Glutamatergic neuron (in vitro differentiated cells): ENCODE measurements around the gene CD2AP. TPM values are rescaled to one million over a fixed set of nuclear protein-coding genes. Genes with fewer than 3 reads are reported as not detected.
"Not testable (repeated sequence)": the region's sequence is repeated elsewhere in the genome, so short reads cannot be mapped to it uniquely, and the experiment has no call there.

ENCODE experiments used
- DNase-seq: peaks from one replicate; pipeline ENCODE4 v3.0.0; 2022
- H3K27ac Mint-ChIP-seq: one replicate; pipeline ENCODE4 v1.8.0; 2020; ENCODE audit warnings: mild to moderate bottlenecking, mixed read lengths, inconsistent platforms; ENCODE audit not compliant: unreplicated experiment
- H3K27me3 Mint-ChIP-seq: one replicate; pipeline ENCODE4 v1.8.0; 2020; ENCODE audit warnings: mild to moderate bottlenecking, moderate library complexity, mixed read lengths, inconsistent platforms; ENCODE audit not compliant: unreplicated experiment
- H3K36me3 Mint-ChIP-seq: one replicate; pipeline ENCODE4 v1.8.0; 2020; ENCODE audit warnings: mild to moderate bottlenecking, mixed read lengths, inconsistent platforms; ENCODE audit not compliant: unreplicated experiment
- H3K4me1 Mint-ChIP-seq: one replicate; pipeline ENCODE4 v1.8.0; 2020; ENCODE audit warnings: mild to moderate bottlenecking, low read depth, mixed read lengths, inconsistent platforms; ENCODE audit not compliant: unreplicated experiment
- H3K4me3 Mint-ChIP-seq: one replicate; pipeline ENCODE4 v1.8.0; 2020; ENCODE audit warnings: mild to moderate bottlenecking, mixed read lengths, inconsistent platforms; ENCODE audit not compliant: unreplicated experiment
- H3K9me3 Mint-ChIP-seq: one replicate; pipeline ENCODE4 v1.8.0; 2020; ENCODE audit warnings: mild to moderate bottlenecking, moderate library complexity, mixed read lengths, inconsistent platforms; ENCODE audit not compliant: unreplicated experiment
- total RNA-seq: library from RNA; stranded (reverse); fragmentation: NEBNext Ultra II Directional; extraction: Animal tissue kit (Norgen Biotek cat#: 25700); gene quantifications from one replicate; pipeline ENCODE4 v1.2.1, GENCODE V29; 2021; ENCODE audit not compliant: unreplicated experiment
- TF ChIP-seq, protein P1 (sequence below): fragments of 200-600 bp; sonication (generic); IDR thresholded peaks from one replicate; pipeline ENCODE4 v1.5.0; 2021; ENCODE audit not compliant: partially characterized antibody, unreplicated experiment

CD2AP gene
- total RNA-seq, 1 donor from 2014 or later, result 14.9 TPM

DNA sequence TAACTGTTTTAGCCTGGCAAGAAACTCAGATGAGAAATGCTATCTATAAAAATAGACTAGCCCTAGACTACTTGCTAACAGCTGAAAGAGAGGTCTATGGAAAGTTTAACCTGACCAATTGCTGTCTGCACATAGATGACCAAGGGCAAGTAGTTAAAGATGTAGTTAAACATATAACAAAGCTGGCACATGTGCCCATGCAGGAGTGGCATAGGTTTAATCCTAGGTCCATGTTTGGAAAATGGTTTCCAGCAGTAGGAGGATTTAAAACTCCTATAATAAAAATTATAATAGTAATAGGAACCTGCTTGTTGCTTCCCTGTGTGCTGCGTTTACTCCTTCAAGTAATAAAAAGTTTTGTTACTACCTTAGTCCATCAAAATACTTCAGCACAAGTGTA lies 169.6 kb downstream of the CD2AP start:
- no peak for DNase-seq
- Mint-ChIP-seq H3K36me3 (no peaks in the 10 kb centered on the region), H3K9me3 (no peaks in the 10 kb centered on the region), H3K27me3 (no peaks in the 10 kb centered on the region), H3K4me3 (no peak overlapping the region), H3K4me1 (no peaks in the 10 kb centered on the region), H3K27ac (no peak overlapping the region)
- TF ChIP-seq, protein P1, sequence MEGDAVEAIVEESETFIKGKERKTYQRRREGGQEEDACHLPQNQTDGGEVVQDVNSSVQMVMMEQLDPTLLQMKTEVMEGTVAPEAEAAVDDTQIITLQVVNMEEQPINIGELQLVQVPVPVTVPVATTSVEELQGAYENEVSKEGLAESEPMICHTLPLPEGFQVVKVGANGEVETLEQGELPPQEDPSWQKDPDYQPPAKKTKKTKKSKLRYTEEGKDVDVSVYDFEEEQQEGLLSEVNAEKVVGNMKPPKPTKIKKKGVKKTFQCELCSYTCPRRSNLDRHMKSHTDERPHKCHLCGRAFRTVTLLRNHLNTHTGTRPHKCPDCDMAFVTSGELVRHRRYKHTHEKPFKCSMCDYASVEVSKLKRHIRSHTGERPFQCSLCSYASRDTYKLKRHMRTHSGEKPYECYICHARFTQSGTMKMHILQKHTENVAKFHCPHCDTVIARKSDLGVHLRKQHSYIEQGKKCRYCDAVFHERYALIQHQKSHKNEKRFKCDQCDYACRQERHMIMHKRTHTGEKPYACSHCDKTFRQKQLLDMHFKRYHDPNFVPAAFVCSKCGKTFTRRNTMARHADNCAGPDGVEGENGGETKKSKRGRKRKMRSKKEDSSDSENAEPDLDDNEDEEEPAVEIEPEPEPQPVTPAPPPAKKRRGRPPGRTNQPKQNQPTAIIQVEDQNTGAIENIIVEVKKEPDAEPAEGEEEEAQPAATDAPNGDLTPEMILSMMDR, result no peak

DNA sequence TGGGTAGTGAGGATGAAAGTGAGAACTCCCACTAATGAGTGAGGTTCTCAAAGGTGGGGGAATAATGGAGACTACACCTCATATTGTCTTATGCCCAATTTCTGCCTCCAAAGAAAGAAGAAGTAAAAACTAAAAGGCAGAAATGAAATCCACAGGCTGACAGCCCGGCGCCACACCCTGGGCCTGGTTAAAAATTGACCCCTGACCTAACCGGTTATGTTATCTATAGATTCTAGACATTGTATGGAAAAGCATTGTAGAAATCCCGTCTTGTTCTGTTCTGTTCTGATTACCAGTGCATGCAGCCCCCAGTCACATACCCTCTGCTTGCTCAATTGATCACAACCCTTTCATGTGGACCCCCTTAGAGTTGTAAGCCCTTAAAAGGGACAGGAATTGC lies 170.0 kb downstream of the CD2AP start:
- not testable (repeated sequence) for H3K36me3 Mint-ChIP-seq, DNase-seq, H3K27ac Mint-ChIP-seq, H3K9me3 Mint-ChIP-seq, H3K4me3 Mint-ChIP-seq, H3K27me3 Mint-ChIP-seq, H3K4me1 Mint-ChIP-seq

- Mint-ChIP-seq H3K36me3 (no peaks in the 10 kb centered on the region), H3K4me3 (no peak overlapping the region), H3K27ac (no peak overlapping the region), H3K27me3 (no peaks in the 10 kb centered on the region), H3K4me1 (no peaks in the 10 kb centered on the region), H3K9me3 (no peaks in the 10 kb centered on the region)
- TF ChIP-seq, protein P1, result no peak
- DNase-seq, result no peak
Measured at GRCh38 chr6:47648031-47648430, 170.4 kb downstream of the CD2AP start.

DNA sequence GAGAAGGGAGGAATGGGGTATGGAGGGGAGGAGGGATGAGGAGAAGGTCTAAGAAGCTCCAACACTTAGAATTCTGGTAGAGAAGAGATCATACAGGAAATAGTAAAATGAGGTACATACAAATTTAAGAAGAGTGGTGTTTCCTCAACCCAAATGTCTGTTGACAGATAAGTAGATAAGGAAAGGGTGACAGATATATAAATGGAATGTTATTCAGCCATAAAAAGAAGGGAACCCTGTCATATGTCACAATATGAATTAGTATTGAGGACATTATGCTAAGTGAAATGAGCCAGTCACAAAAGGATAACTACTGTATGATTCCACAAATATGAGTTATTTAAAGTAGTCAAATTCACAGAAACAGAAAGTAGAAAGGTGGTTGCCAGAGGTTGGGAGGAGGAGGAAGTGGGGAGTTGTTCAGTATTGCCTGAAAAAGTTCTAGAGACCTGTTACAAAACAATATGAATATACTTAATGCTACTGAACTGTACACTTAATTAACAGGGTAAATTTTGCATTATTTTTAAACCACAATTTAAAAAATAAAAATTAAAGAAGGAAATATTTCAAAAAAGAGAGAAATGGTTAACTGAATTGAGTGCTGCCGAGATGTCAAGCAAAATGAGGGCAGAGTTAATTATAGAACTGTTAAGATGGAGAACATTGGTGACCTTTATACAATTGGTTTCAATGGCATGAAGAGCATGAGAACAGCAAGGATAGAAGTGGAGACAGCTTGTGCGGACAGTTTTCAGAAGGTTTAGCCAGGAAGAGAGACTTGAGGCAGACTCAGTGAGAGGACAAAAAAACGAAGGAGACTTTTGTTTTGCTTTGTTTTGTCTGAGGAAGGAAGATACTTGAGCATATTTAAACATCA lies 173.2 kb downstream of the CD2AP start:
- H3K4me1 Mint-ChIP-seq, result no peaks in the 10 kb centered on the region
- no peaks in the 10 kb centered on the region for H3K9me3 Mint-ChIP-seq
- no peak overlapping the region for H3K27ac Mint-ChIP-seq
- TF ChIP-seq, protein P1, result no peak
- H3K4me3 Mint-ChIP-seq, result no peak overlapping the region
- H3K27me3 Mint-ChIP-seq, result no peaks in the 10 kb centered on the region
- H3K36me3 Mint-ChIP-seq, result no peaks in the 10 kb centered on the region
- no peak for DNase-seq

GRCh38 chr6:47651505-47651944 lies 173.9 kb downstream of the CD2AP start:
- Mint-ChIP-seq H3K9me3 (no peaks in the 10 kb centered on the region), H3K4me1 (no peaks in the 10 kb centered on the region), H3K27ac (no peak overlapping the region)

More at GRCh38 chr6:47651505-47651944, 173.9 kb downstream of the CD2AP start:
- H3K36me3 Mint-ChIP-seq, result no peaks in the 10 kb centered on the region
- no peak overlapping the region for H3K4me3 Mint-ChIP-seq
- TF ChIP-seq, protein P1, result no peak
- DNase-seq, result no peak
- H3K27me3 Mint-ChIP-seq, result no peaks in the 10 kb centered on the region
